ENCODE measurements around the gene PRDX6. TPM values are rescaled to one million over a fixed set of nuclear protein-coding genes. Genes with fewer than 3 reads are reported as not detected.
A peak's percentile ranks its signal among the peaks of the same experiment; 100 is the strongest.

The PRDX6 gene
- total RNA-seq, 1 donor from 2014 or later: 185 TPM

GRCh38 chr1:173520799-173521198, 43.7 kb downstream of the PRDX6 start:
- Histone ChIP-seq H3K36me3 (ENCODE audit: control insufficient read depth, insufficient read depth, low read length) (no peaks in the 10 kb centered on the region), H3K4me3 (ENCODE audit: low read depth, low read length) (no peak overlapping the region), H3K27me3 (ENCODE audit: control insufficient read depth, insufficient read depth, low read length) (no peaks in the 10 kb centered on the region)
- no peak for DNase-seq (ENCODE audit: low read depth)
- TF ChIP-seq, protein P1, sequence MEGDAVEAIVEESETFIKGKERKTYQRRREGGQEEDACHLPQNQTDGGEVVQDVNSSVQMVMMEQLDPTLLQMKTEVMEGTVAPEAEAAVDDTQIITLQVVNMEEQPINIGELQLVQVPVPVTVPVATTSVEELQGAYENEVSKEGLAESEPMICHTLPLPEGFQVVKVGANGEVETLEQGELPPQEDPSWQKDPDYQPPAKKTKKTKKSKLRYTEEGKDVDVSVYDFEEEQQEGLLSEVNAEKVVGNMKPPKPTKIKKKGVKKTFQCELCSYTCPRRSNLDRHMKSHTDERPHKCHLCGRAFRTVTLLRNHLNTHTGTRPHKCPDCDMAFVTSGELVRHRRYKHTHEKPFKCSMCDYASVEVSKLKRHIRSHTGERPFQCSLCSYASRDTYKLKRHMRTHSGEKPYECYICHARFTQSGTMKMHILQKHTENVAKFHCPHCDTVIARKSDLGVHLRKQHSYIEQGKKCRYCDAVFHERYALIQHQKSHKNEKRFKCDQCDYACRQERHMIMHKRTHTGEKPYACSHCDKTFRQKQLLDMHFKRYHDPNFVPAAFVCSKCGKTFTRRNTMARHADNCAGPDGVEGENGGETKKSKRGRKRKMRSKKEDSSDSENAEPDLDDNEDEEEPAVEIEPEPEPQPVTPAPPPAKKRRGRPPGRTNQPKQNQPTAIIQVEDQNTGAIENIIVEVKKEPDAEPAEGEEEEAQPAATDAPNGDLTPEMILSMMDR (IDR thresholded peaks at IDR 0.05; ENCODE audit: insufficient read depth, low read length, severe bottlenecking): no peak
- FAIRE-seq: no peak

- TF ChIP-seq, protein P1 (IDR thresholded peaks at IDR 0.05; ENCODE audit: insufficient read depth, low read length, severe bottlenecking): no peak
- FAIRE-seq (no peak), DNase-seq (ENCODE audit: low read depth) (no peak)
- H3K27me3 ChIP-seq (ENCODE audit: control insufficient read depth, insufficient read depth, low read length): no peaks in the 10 kb centered on the region
- H3K4me3 ChIP-seq (ENCODE audit: low read depth, low read length): no peak overlapping the region
- H3K36me3 ChIP-seq (ENCODE audit: control insufficient read depth, insufficient read depth, low read length): no peaks in the 10 kb centered on the region
Measured at GRCh38 chr1:173523329-173523728, 46.2 kb downstream of the PRDX6 start.

GRCh38 chr1:173525926-173526325, 48.8 kb downstream of the PRDX6 start:
- Histone ChIP-seq H3K27me3 (ENCODE audit: control insufficient read depth, insufficient read depth, low read length) (no peaks in the 10 kb centered on the region), H3K4me3 (ENCODE audit: low read depth, low read length) (no peak overlapping the region), H3K36me3 (ENCODE audit: control insufficient read depth, insufficient read depth, low read length) (no peaks in the 10 kb centered on the region)
- TF ChIP-seq, protein P1 (IDR thresholded peaks at IDR 0.05; ENCODE audit: insufficient read depth, low read length, severe bottlenecking): no peak
- FAIRE-seq (no peak), DNase-seq (ENCODE audit: low read depth) (no peak)

DNA sequence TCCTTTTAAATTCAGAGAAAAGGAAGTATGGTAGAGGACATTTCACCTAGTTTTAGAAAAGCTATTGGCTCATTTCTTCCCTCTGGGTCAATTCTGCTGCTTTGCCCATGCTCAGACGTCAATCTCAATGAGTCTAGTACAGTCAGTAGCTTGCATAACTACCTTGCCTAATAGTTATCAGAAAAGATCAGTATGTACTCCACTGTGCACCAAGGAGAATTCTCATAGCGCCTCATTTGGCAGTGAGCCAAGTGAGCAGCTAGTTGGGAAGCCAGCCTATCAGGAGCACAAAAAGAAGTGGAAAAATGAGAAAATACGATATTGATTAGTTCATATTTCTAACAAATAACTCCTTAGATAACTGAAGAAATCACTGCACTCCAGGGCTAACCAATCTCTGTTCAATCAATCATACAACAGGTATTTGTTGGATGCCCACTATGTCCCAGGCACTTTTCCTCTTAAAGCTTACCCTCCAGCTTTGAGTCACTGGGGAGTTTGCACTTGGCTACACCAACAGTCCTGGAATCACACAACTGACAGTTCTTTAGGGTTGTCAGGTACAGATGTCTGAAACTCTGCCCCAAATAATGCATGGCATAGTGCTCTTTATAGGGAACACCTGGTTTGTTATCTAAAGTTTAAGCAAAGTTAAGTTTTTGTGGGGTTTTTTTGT, 50.2 kb downstream of the PRDX6 start:
- no peak for FAIRE-seq
- Histone ChIP-seq H3K27me3 (ENCODE audit: control insufficient read depth, insufficient read depth, low read length) (no peaks in the 10 kb centered on the region), H3K36me3 (ENCODE audit: control insufficient read depth, insufficient read depth, low read length) (no peaks in the 10 kb centered on the region), H3K4me3 (ENCODE audit: low read depth, low read length) (no peak overlapping the region)
- TF ChIP-seq, protein P1 (IDR thresholded peaks at IDR 0.05; ENCODE audit: insufficient read depth, low read length, severe bottlenecking): no peak
- peak; percentile 71 for DNase-seq (ENCODE audit: low read depth)

GRCh38 chr1:173529106-173529505, 52.0 kb downstream of the PRDX6 start:
- FAIRE-seq: no peak
- TF ChIP-seq, protein P1 (IDR thresholded peaks at IDR 0.05; ENCODE audit: insufficient read depth, low read length, severe bottlenecking): no peak
- Histone ChIP-seq H3K4me3 (ENCODE audit: low read depth, low read length) (no peak overlapping the region), H3K36me3 (ENCODE audit: control insufficient read depth, insufficient read depth, low read length) (no peaks in the 10 kb centered on the region), H3K27me3 (ENCODE audit: control insufficient read depth, insufficient read depth, low read length) (no peaks in the 10 kb centered on the region)
- no peak for DNase-seq (ENCODE audit: low read depth)

Data from bronchial epithelial cell (primary cell).